Naive B cell (primary cell): ENCODE measurements around the gene NRP2. TPM values are rescaled to one million over a fixed set of nuclear protein-coding genes. Genes with fewer than 3 reads are reported as not detected.
A peak's percentile ranks its signal among the peaks of the same experiment; 100 is the strongest.

Source experiments
- ATAC-seq, 2 donors: fragments of 150-1000 bp; cut with Tn5 transposase; 2 replicates each; pipeline ENCODE4 v1.10.0; 2021; ENCODE audit warnings: low read depth in 2 of 2, mild to moderate bottlenecking in 2 of 2, moderate library complexity in 2 of 2
- DNase-seq: peaks from one replicate; pipeline ENCODE4 v3.0.0; 2022
- H3K27ac Mint-ChIP-seq, 6 donors: one replicate each; pipeline ENCODE4 v1.8.0; 2020 to 2022; ENCODE audit warnings: mild to moderate bottlenecking in 6 of 6, mixed read lengths in 6 of 6, moderate library complexity in 5 of 6, inconsistent platforms in 2 of 6
- H3K27me3 Mint-ChIP-seq, 3 donors: one replicate each; pipeline ENCODE4 v1.8.0; 2021 to 2022; ENCODE audit warnings: mixed read lengths in 3 of 3, mild to moderate bottlenecking in 1 of 3
- H3K36me3 Mint-ChIP-seq, 2 donors: one replicate each; pipeline ENCODE4 v1.8.0; 2020 to 2022; ENCODE audit warnings: mixed read lengths in 2 of 2, inconsistent platforms in 1 of 2, mild to moderate bottlenecking in 1 of 2
- H3K4me1 Mint-ChIP-seq, 3 donors: one replicate each; pipeline ENCODE4 v1.8.0; 2020 to 2022; ENCODE audit warnings: mixed read lengths in 3 of 3, inconsistent platforms in 1 of 3, mild to moderate bottlenecking in 1 of 3, moderate library complexity in 1 of 3
- H3K4me3 Mint-ChIP-seq, 8 donors: one replicate each; pipeline ENCODE4 v1.8.0; 2020 to 2022; ENCODE audit warnings: mild to moderate bottlenecking in 8 of 8, mixed read lengths in 8 of 8, moderate library complexity in 8 of 8, inconsistent platforms in 2 of 8
- H3K9me3 Mint-ChIP-seq, 7 donors: one replicate each; pipeline ENCODE4 v1.8.0; 2020 to 2022; ENCODE audit warnings: mixed read lengths in 7 of 7, mild to moderate bottlenecking in 5 of 7, inconsistent platforms in 2 of 7, moderate library complexity in 1 of 7
- polyA plus RNA-seq, 6 donors: library from polyadenylated mRNA; unstranded; fragments of 300-500 nt; fragmentation: Illumina TruSeq; gene quantifications; one replicate each; pipeline ENCODE4 v1.2.3, GENCODE V29; 2021; ENCODE audit warnings: low read depth in 6 of 6

The NRP2 gene
- polyA plus RNA-seq, 6 donors from 2014 or later: 0.49 to 7.6 (median 2.0) TPM

- peak overlapping the region in 2 of 8 donors; percentile 2 to 58 for H3K4me3 Mint-ChIP-seq
Measured at GRCh38 chr2:205722283-205722918, 40.1 kb downstream of the NRP2 start.

GRCh38 chr2:205723179-205723578 is 40.9 kb downstream of the NRP2 start:
- DNase-seq (no peak), ATAC-seq (no peak)
- Mint-ChIP-seq H3K27me3 (peaks cover 0 to 2% (median 0%) of the 10 kb centered on the region in 3 donors), H3K27ac (no peak overlapping the region), H3K36me3 (peaks cover 0 to 17% of the 10 kb centered on the region in 2 donors), H3K4me1 (peaks cover 13 to 16% (median 14%) of the 10 kb centered on the region in 3 donors), H3K9me3 (no peaks in the 10 kb centered on the region), H3K4me3 (no peak overlapping the region)

More at GRCh38 chr2:205722283-205722918, 40.1 kb downstream of the NRP2 start:
- Mint-ChIP-seq H3K36me3 (peaks cover 0 to 10% of the 10 kb centered on the region in 2 donors), H3K27ac (peak overlapping the region in 5 of 6 donors; percentile 79 to 99 (median 89)), H3K4me1 (peaks cover 13 to 19% (median 14%) of the 10 kb centered on the region in 3 donors), H3K9me3 (no peaks in the 10 kb centered on the region), H3K27me3 (peaks cover 0 to 5% (median 0%) of the 10 kb centered on the region in 3 donors)
- ATAC-seq (no peak), DNase-seq (no peak)

- Mint-ChIP-seq H3K9me3 (no peaks in the 10 kb centered on the region), H3K27ac (peak overlapping the region in 1 of 6 donors; percentile 40), H3K36me3 (peaks cover 4 to 17% of the 10 kb centered on the region in 2 donors), H3K4me3 (no peak overlapping the region), H3K4me1 (peaks cover 11 to 16% (median 13%) of the 10 kb centered on the region in 3 donors), H3K27me3 (no peaks in the 10 kb centered on the region)
- DNase-seq: no peak
- no peak for ATAC-seq
Measured at GRCh38 chr2:205725059-205725458, 42.8 kb downstream of the NRP2 start.

GRCh38 chr2:205726506-205726905 is 44.2 kb downstream of the NRP2 start:
- Mint-ChIP-seq H3K9me3 (no peaks in the 10 kb centered on the region), H3K4me1 (peaks cover 7 to 12% (median 12%) of the 10 kb centered on the region in 3 donors), H3K27ac (no peak overlapping the region), H3K36me3 (peaks cover 4 to 17% of the 10 kb centered on the region in 2 donors), H3K27me3 (no peaks in the 10 kb centered on the region), H3K4me3 (no peak overlapping the region)
- no peak for DNase-seq
- ATAC-seq: no peak

- H3K27ac Mint-ChIP-seq: peak overlapping the region in 1 of 6 donors; percentile 33
- no peak for DNase-seq
- no peaks in the 10 kb centered on the region for H3K9me3 Mint-ChIP-seq
- H3K36me3 Mint-ChIP-seq: peaks cover 4 to 17% of the 10 kb centered on the region in 2 donors
- ATAC-seq: no peak
- H3K27me3 Mint-ChIP-seq: no peaks in the 10 kb centered on the region
- H3K4me3 Mint-ChIP-seq: no peak overlapping the region
- peaks cover 2 to 5% (median 5%) of the 10 kb centered on the region in 3 donors for H3K4me1 Mint-ChIP-seq
Measured at GRCh38 chr2:205727174-205727573, 44.9 kb downstream of the NRP2 start.

- Mint-ChIP-seq H3K4me3 (no peak overlapping the region), H3K9me3 (no peaks in the 10 kb centered on the region), H3K4me1 (no peaks in the 10 kb centered on the region), H3K36me3 (peaks cover 4 to 17% of the 10 kb centered on the region in 2 donors), H3K27me3 (no peaks in the 10 kb centered on the region), H3K27ac (no peak overlapping the region)
- no peak for ATAC-seq
- no peak for DNase-seq
Measured at GRCh38 chr2:205728366-205728765, 46.1 kb downstream of the NRP2 start.

- H3K36me3 Mint-ChIP-seq: peaks cover 4 to 17% of the 10 kb centered on the region in 2 donors
- no peaks in the 10 kb centered on the region for H3K4me1 Mint-ChIP-seq
- no peak overlapping the region for H3K27ac Mint-ChIP-seq
- no peak overlapping the region for H3K4me3 Mint-ChIP-seq
- no peaks in the 10 kb centered on the region for H3K9me3 Mint-ChIP-seq
- H3K27me3 Mint-ChIP-seq: no peaks in the 10 kb centered on the region
- ATAC-seq (no peak), DNase-seq (no peak)
Measured at GRCh38 chr2:205730191-205730590, 47.9 kb downstream of the NRP2 start.

- no peak for ATAC-seq
- H3K27ac Mint-ChIP-seq: peak overlapping the region in 1 of 6 donors; percentile 19
Measured at GRCh38 chr2:205730701-205731582, 48.6 kb downstream of the NRP2 start.

GRCh38 chr2:205731583-205731981 is 49.3 kb downstream of the NRP2 start:
- DNase-seq (no peak), ATAC-seq (no peak)
- H3K9me3 Mint-ChIP-seq: no peaks in the 10 kb centered on the region
- peaks cover 4 to 7% of the 10 kb centered on the region in 2 donors for H3K36me3 Mint-ChIP-seq
- peak overlapping the region in 1 of 6 donors; percentile 6 for H3K27ac Mint-ChIP-seq
- H3K4me3 Mint-ChIP-seq: no peak overlapping the region
- no peaks in the 10 kb centered on the region for H3K4me1 Mint-ChIP-seq
- no peaks in the 10 kb centered on the region for H3K27me3 Mint-ChIP-seq

More at GRCh38 chr2:205730701-205731582, 48.6 kb downstream of the NRP2 start:
- Mint-ChIP-seq H3K4me1 (no peaks in the 10 kb centered on the region), H3K27me3 (no peaks in the 10 kb centered on the region), H3K36me3 (peaks cover 4 to 11% of the 10 kb centered on the region in 2 donors), H3K9me3 (no peaks in the 10 kb centered on the region), H3K4me3 (no peak overlapping the region)
- no peak for DNase-seq

- Mint-ChIP-seq H3K27ac (no peak overlapping the region), H3K36me3 (peaks cover 4 to 7% of the 10 kb centered on the region in 2 donors), H3K9me3 (no peaks in the 10 kb centered on the region), H3K4me1 (no peaks in the 10 kb centered on the region), H3K27me3 (no peaks in the 10 kb centered on the region), H3K4me3 (no peak overlapping the region)
- DNase-seq (no peak), ATAC-seq (no peak)
Measured at GRCh38 chr2:205732314-205732713, 50.0 kb downstream of the NRP2 start.

- Mint-ChIP-seq H3K9me3 (no peaks in the 10 kb centered on the region), H3K27ac (no peak overlapping the region), H3K36me3 (peaks cover under 1 to 4% of the 10 kb centered on the region in 2 donors), H3K27me3 (peaks cover 0 to under 1% (median 0%) of the 10 kb centered on the region in 3 donors), H3K4me3 (no peak overlapping the region), H3K4me1 (no peaks in the 10 kb centered on the region)
- DNase-seq (no peak), ATAC-seq (no peak)
Measured at GRCh38 chr2:205733082-205733481, 50.8 kb downstream of the NRP2 start.

GRCh38 chr2:205733648-205734047 is 51.3 kb downstream of the NRP2 start:
- Mint-ChIP-seq H3K27me3 (peaks cover 0 to 6% (median 3%) of the 10 kb centered on the region in 3 donors), H3K9me3 (no peaks in the 10 kb centered on the region), H3K36me3 (peaks cover 0 to 1% of the 10 kb centered on the region in 2 donors), H3K4me1 (peaks cover 0 to 4% (median 0%) of the 10 kb centered on the region in 3 donors), H3K4me3 (no peak overlapping the region), H3K27ac (peak overlapping the region in 1 of 6 donors; percentile 14)
- no peak for DNase-seq
- ATAC-seq: no peak

GRCh38 chr2:205734436-205735037 is 52.2 kb downstream of the NRP2 start:
- no peaks in the 10 kb centered on the region for H3K9me3 Mint-ChIP-seq
- peaks cover 0 to 4% (median 0%) of the 10 kb centered on the region in 3 donors for H3K4me1 Mint-ChIP-seq
- DNase-seq: no peak
- ATAC-seq: no peak
- peaks cover 0 to 8% (median 4%) of the 10 kb centered on the region in 3 donors for H3K27me3 Mint-ChIP-seq
- H3K36me3 Mint-ChIP-seq: no peaks in the 10 kb centered on the region
- H3K4me3 Mint-ChIP-seq: no peak overlapping the region
- no peak overlapping the region for H3K27ac Mint-ChIP-seq
